HG03469 (cell line): ENCODE results near the gene SLAMF1.
"Not testable (repeated sequence)": the region's sequence is repeated elsewhere in the genome, so short reads cannot be mapped to it uniquely, and the experiment has no call there.

ENCODE experiments used
- ATAC-seq: cut with Tn5 transposase; IDR thresholded peaks from one replicate; pipeline ENCODE4 v1.9.1; 2021; ENCODE audit warnings: mild to moderate bottlenecking, moderate library complexity, moderate number of reproducible peaks; ENCODE audit not compliant: unreplicated experiment

SLAMF1 gene

DNA sequence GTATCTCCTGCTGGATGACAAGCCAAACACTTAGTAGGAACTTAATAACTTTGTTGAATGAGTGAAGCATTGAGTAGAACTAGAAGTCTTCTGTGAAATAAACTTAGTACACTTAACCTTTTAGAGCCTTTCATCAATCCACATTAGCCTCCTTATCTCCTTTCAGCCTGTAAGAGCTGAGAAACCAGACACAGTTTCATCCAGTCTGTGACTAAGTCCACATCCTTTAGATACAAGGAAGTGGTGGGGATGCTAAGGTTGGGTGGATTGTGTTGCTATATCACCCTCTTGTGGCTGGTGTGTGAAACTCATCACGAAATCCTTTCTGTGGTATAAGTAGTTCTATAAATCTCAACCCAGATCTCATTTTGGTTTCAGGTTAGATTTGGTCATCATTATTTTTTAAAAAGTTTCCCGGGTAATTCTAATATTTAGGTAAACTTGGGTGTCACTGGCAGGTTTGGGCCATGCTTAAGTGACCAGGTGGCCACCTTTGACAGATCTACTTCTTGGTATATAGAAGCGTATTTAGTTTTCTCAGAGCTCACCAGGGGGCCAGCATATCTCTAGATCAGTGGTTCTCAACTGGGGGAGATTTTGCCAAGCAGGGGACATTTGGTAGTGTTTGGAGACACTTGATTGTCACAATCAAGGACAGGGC lies 39.7 kb downstream of the SLAMF1 start:
- ATAC-seq = peak; percentile 70

DNA sequence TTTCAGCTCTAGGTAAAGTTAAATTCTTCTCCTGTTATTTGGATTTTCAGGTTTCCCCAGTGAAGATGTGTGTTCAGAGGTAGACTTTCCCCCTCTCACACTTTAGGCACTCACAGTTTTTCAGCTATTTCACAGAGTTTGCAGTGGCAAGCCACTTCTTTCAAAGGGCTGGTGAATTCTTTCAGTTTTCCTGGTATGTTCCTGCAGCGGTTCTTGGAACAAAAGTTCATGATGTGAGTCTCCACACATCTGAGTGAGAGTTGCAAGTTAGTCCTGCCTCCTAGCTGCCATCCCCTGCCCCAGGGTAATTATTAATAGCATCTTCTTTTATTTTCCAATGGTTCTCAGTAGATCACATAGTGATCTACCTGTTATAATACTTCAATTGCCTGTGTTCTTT lies 40.2 kb downstream of the SLAMF1 start:
- ATAC-seq = no peak

- no peak for ATAC-seq
Measured at GRCh38 chr1:160605792-160606479, 40.9 kb downstream of the SLAMF1 start.

DNA sequence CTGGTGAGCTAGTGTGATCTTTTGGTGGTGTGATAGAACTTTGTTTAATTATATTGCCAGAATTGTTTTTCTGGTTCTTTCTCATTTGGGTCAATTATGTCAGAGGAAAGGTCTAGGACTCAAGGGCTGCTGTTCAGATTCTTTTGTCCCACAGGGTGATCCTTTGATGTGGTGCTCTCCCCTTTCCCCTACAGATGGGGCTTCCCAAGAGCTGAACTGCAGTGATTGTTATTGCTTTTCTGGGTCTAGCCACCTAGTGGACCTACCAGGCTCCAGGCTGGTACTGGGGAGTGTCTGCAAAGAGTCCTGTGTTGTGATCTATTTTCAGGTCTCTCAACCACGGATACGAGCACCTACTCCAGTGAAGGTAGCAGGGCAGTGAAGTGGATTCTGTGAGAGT lies 41.6 kb downstream of the SLAMF1 start:
- no peak for ATAC-seq

DNA sequence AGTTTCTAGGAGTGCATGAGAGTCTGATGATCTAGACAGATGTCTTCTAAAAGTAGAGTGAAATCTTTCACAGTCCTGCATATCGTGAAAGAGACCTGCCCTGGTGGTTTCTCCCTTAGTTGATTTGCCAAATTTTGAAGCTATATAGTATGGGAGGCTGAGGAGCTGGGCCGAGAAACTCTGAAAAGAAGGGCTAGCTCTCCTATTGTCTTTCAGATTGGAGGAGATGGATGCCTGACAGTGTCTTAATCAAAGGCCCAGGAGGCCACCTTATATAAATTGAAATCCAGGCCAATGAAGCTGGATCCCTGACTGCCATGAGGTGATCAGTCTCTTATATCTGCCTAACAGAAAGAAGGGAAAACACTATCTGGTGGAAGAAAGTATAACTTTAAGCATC lies 49.1 kb downstream of the SLAMF1 start:
- ATAC-seq = no peak

- ATAC-seq = no peak
Measured at GRCh38 chr1:160597051-160597450, 49.8 kb downstream of the SLAMF1 start.

- no peak for ATAC-seq
Measured at GRCh38 chr1:160590488-160590887, 56.4 kb downstream of the SLAMF1 start.

DNA sequence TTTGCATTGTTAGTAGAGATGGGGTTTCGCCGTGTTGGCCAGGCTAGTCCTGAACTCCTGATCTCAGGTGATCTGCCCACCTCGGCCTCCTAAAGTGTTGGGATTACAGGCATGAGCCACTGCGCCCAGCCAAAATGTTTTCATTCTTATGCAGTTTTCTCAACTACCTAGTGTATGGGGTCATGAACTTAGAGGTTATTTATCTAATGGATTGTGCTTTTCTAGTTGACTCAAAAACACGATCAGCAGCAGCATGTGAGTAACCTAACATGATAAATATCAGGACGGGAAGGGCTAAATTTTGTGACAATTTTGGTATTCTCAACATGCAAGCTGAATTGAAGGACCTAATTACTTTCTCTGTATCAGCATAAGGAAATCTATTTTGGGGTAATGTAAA lies 58.4 kb downstream of the SLAMF1 start:
- no peak for ATAC-seq

GRCh38 chr1:160584784-160585183 lies 62.1 kb downstream of the SLAMF1 start:
- ATAC-seq = no peak

- not testable (repeated sequence) for ATAC-seq
Measured at GRCh38 chr1:160582976-160583375, 63.9 kb downstream of the SLAMF1 start.

GRCh38 chr1:160581961-160582360 lies 64.9 kb downstream of the SLAMF1 start:
- ATAC-seq = no peak

DNA sequence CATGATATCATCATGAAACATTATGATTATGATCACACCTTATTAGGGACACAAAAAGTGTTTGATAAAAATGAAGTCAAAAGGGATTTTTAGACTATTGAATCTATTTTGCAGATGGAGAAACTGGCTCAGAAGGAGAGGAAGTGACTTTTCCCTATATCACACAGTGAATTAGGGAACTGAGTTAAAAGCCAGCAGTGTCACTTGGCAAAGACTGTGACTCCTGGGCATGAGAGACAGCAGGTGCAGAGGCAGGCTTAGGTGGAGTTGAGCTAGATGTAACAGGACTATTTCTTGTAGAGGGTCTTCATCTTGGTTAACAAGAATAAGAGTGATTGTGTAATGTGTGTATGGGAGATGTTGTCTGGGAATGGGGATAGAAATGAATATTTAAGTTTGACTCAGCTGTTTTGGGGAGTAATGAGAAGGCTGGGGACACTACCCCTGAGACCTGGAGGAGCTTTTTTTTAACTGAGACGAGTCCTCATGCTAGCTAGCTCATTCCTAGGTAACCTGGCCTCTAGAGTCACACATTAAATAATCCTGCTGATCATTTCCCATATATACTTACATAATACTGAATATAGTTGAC lies 66.5 kb downstream of the SLAMF1 start:
- ATAC-seq = no peak

DNA sequence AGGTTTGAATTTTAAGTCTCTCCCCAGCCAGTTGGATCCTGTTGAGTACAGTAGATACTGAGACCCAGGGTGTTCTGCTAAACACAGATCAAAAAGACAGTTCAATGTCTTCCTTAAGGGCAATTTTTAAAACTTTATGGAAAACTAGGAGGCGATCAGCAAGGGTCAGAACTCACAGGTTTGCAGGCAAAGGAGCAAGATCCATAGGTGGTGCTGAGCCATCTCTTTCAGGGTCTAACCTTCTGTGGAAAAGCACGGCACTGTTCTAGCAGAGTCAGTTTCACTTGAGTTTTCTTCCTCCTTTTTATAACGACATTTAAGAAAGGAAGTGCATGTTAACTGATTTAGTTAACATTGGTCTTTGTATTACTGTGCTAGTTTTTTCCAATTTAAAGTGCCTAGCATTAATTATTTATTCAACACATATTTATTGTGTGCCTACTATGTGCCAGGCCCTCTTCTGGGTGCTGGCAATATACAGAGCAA lies 67.6 kb downstream of the SLAMF1 start, which contains the start of gene CD84:
CD84 (minus strand) TSS at position 281 of the 486 bp plus-strand sequence; CDS start at position 222, 59 bp downstream.
- no peak for ATAC-seq

GRCh38 chr1:160578525-160579191 lies 68.2 kb downstream of the SLAMF1 start:
- ATAC-seq = no peak

GRCh38 chr1:160578175-160578524 lies 68.7 kb downstream of the SLAMF1 start:
- ATAC-seq = no peak

GRCh38 chr1:160577671-160578070 lies 69.2 kb downstream of the SLAMF1 start:
- ATAC-seq = no peak

DNA sequence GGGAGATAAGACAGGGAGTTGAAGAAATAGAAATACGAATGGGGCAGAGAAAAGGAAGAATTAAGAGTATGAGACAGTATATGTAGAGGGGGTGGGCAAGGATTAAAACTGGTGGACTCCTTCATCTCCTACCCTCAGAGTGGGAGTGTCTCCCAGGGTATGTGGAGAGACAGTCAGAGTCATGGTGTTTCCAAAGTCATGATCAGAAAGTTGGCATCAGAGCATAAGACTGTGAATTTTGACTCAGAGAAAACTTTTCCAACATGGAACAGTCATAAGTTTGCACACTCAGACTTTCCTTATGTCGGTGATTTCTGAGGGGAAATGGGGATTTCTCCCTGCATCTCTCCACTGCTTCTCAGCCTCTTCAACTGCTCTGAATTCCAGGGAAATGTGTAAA lies 70.0 kb downstream of the SLAMF1 start:
- no peak for ATAC-seq

- no peak for ATAC-seq
Measured at GRCh38 chr1:160576390-160576789, 70.5 kb downstream of the SLAMF1 start.

GRCh38 chr1:160575112-160575664 lies 71.7 kb downstream of the SLAMF1 start:
- no peak for ATAC-seq

- no peak for ATAC-seq
Measured at GRCh38 chr1:160570840-160571239, 76.0 kb downstream of the SLAMF1 start.

DNA sequence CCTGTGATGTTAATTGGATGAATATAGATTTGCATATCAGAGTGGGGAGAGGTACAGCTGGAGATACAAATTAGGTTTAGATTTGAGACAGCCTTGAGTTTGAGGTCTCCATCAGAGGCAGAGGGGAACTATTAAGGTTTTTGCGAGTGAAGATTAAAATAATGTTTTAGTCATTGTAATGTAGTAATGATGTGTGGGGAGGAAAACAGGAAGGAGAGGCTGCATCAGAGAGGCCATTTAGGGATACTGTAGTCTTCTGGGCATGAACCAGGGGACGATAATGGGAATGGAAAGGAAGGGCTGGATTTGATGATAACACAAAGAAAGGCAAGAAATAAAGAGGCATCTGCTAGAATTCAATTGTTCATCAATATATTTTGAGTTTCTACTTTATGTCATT lies 77.0 kb downstream of the SLAMF1 start:
- ATAC-seq = no peak
